Fibroblast of pulmonary artery (primary cell): ENCODE measurements around the gene ENPP3.

Experiments used
- DNase-seq: peaks from one replicate; pipeline ENCODE4 v3.0.0-alpha.2; 2010; ENCODE audit warnings: low read depth
- H3K4me3 ChIP-seq: replicated peaks from 2 replicates; pipeline ENCODE4 v1.5.1; 2011; ENCODE audit warnings: low read depth, mild to moderate bottlenecking, control low read depth, low read length, moderate library complexity
- CTCF ChIP-seq: IDR thresholded peaks from 2 replicates; pipeline ENCODE4 v1.5.1; 2011; ENCODE audit warnings: mild to moderate bottlenecking, control low read depth, low read length, inconsistent platforms; ENCODE audit errors: missing control alignments

The ENPP3 gene

GRCh38 chr6:131754715-131755567 lies 117.8 kb downstream of the ENPP3 start:
- no peak for DNase-seq
- H3K4me3 ChIP-seq = no peak overlapping the region
- TF ChIP-seq CTCF = no peak

GRCh38 chr6:131755597-131755996 lies 118.5 kb downstream of the ENPP3 start:
- no peak overlapping the region for H3K4me3 ChIP-seq
- TF ChIP-seq CTCF = no peak
- DNase-seq = peak; percentile 28

GRCh38 chr6:131756039-131756438 lies 118.9 kb downstream of the ENPP3 start:
- no peak overlapping the region for H3K4me3 ChIP-seq
- no peak for TF ChIP-seq CTCF
- DNase-seq = no peak

DNA sequence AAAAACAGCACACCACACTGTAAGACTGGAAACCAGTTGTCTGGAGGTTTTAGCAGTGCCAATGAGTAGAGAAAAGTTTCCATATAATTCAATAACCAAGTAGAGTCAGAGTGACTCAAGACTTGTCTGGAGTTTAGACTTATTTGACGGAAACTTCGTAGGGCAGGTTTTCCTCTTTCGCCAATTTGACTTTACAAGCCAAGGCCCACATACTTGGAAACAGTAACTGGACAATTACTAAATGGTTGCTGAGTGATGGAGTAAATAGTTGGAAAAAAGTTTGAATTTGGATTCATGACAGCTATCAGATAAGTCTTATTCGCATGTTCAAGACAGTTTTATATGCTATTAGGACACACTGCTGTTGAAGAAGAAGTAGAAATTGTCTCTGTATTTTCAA lies 121.8 kb downstream of the ENPP3 start:
- TF ChIP-seq CTCF = no peak
- DNase-seq = no peak
- no peak overlapping the region for H3K4me3 ChIP-seq

- peak; percentile 12 for DNase-seq
- TF ChIP-seq CTCF = no peak
- H3K4me3 ChIP-seq = no peak overlapping the region
Observed at GRCh38 chr6:131761060-131761761, 124.1 kb downstream of the ENPP3 start.

- TF ChIP-seq CTCF = no peak
- no peak overlapping the region for H3K4me3 ChIP-seq
- DNase-seq = no peak
Observed at GRCh38 chr6:131761762-131762067, 124.6 kb downstream of the ENPP3 start.
